Skeletal muscle satellite cell (primary cell): Measurements from ENCODE around the gene DUS3L. TPM values are rescaled to one million over a fixed set of nuclear protein-coding genes. Genes with fewer than 3 reads are reported as not detected.

Experiments used
- H3K27me3 ChIP-seq: 2 replicates; pipeline ENCODE4 v1.7.0; 2013; ENCODE audit warnings: low read length; ENCODE audit not compliant: control insufficient read depth, insufficient read depth
- H3K36me3 ChIP-seq: 2 replicates; pipeline ENCODE4 v1.7.0; 2013; ENCODE audit warnings: mild to moderate bottlenecking, control low read depth, low read length; ENCODE audit not compliant: insufficient read depth
- H3K4me1 ChIP-seq: 2 replicates; pipeline ENCODE4 v1.7.0; 2013; ENCODE audit warnings: low read length; ENCODE audit not compliant: control insufficient read depth, insufficient read depth
- H3K4me2 ChIP-seq: 2 replicates; pipeline ENCODE4 v1.7.0; 2013; ENCODE audit warnings: mild to moderate bottlenecking, low read length
- H3K4me3 ChIP-seq: 2 replicates; pipeline ENCODE4 v1.7.0; 2013; ENCODE audit warnings: low read length
- H3K9ac ChIP-seq: 2 replicates; pipeline ENCODE4 v1.7.0; 2013; ENCODE audit warnings: mild to moderate bottlenecking, low read depth, low read length, moderate library complexity
- H3K9me3 ChIP-seq: replicated peaks from 2 replicates; pipeline ENCODE4 v1.7.0; 2013; ENCODE audit warnings: mild to moderate bottlenecking, control low read depth, low read length
- total RNA-seq: library from RNA; depleted of rRNA; stranded (reverse); fragments of >200 nt; gene quantifications from 2 replicates; pipeline ENCODE4 v1.2.3, GENCODE V29; 2012; rRNA removed

The DUS3L gene
- total RNA-seq = 35.8 and 44.9 TPM in 2 replicates

GRCh38 chr19:5790559-5791520 is at the start of gene DUS3L:
Gene DUS3L, minus strand, starts transcription at chr19:5791163. Its CDS starts 22 bp downstream, at chr19:5791141.
- Histone ChIP-seq H3K27me3 (no peaks in the 10 kb centered on the region), H3K4me3 (peak within 1 kb of the TSS; percentile 86), H3K4me2 (peak within 1 kb of the TSS; percentile 88), H3K36me3 (peaks cover 36% of the 10 kb centered on the region), H3K4me1 (peaks cover 6% of the 10 kb centered on the region), H3K9ac (peak within 1 kb of the TSS; percentile 95), H3K9me3 (no peaks in the 10 kb centered on the region)

GRCh38 chr19:5839065-5840017 is 48.4 kb upstream of the DUS3L start, which contains the start of gene FUT6:
Gene FUT6, minus strand, starts transcription at chr19:5839702. Its CDS starts 7,135 bp downstream, at chr19:5832567.
- Histone ChIP-seq H3K36me3 (no peaks in the 10 kb centered on the region), H3K9ac (no peak within 1 kb of the TSS), H3K4me1 (no peaks in the 10 kb centered on the region), H3K27me3 (peaks cover 16% of the 10 kb centered on the region), H3K4me3 (no peak within 1 kb of the TSS), H3K9me3 (no peaks in the 10 kb centered on the region), H3K4me2 (no peak within 1 kb of the TSS)

GRCh38 chr19:5838353-5839064 is 47.5 kb upstream of the DUS3L start:
- no peak overlapping the region for H3K4me3 ChIP-seq
- no peaks in the 10 kb centered on the region for H3K4me1 ChIP-seq
- H3K27me3 ChIP-seq = peaks cover 20% of the 10 kb centered on the region
- no peak overlapping the region for H3K4me2 ChIP-seq
- H3K36me3 ChIP-seq = no peaks in the 10 kb centered on the region
- no peaks in the 10 kb centered on the region for H3K9me3 ChIP-seq
- no peak overlapping the region for H3K9ac ChIP-seq

GRCh38 chr19:5837761-5838352 is 46.9 kb upstream of the DUS3L start:
- H3K4me2 ChIP-seq = no peak overlapping the region
- no peaks in the 10 kb centered on the region for H3K9me3 ChIP-seq
- H3K27me3 ChIP-seq = peaks cover 22% of the 10 kb centered on the region
- no peaks in the 10 kb centered on the region for H3K36me3 ChIP-seq
- no peaks in the 10 kb centered on the region for H3K4me1 ChIP-seq
- H3K4me3 ChIP-seq = no peak overlapping the region
- H3K9ac ChIP-seq = no peak overlapping the region

- Histone ChIP-seq H3K4me1 (peaks cover 8% of the 10 kb centered on the region), H3K9ac (no peak overlapping the region), H3K4me2 (no peak overlapping the region), H3K9me3 (no peaks in the 10 kb centered on the region), H3K27me3 (peaks cover 40% of the 10 kb centered on the region), H3K4me3 (no peak overlapping the region), H3K36me3 (no peaks in the 10 kb centered on the region)
Observed at GRCh38 chr19:5832527-5833216, 41.7 kb upstream of the DUS3L start.

GRCh38 chr19:5832061-5832460 is 41.1 kb upstream of the DUS3L start:
- Histone ChIP-seq H3K9me3 (no peaks in the 10 kb centered on the region), H3K27me3 (peaks cover 44% of the 10 kb centered on the region), H3K36me3 (no peaks in the 10 kb centered on the region), H3K4me1 (peaks cover 8% of the 10 kb centered on the region), H3K9ac (no peak overlapping the region), H3K4me2 (no peak overlapping the region), H3K4me3 (no peak overlapping the region)

GRCh38 chr19:5831159-5831558 is 40.2 kb upstream of the DUS3L start:
- no peaks in the 10 kb centered on the region for H3K9me3 ChIP-seq
- H3K36me3 ChIP-seq = no peaks in the 10 kb centered on the region
- no peak overlapping the region for H3K4me2 ChIP-seq
- no peak overlapping the region for H3K4me3 ChIP-seq
- H3K9ac ChIP-seq = no peak overlapping the region
- peaks cover 8% of the 10 kb centered on the region for H3K4me1 ChIP-seq
- peaks cover 49% of the 10 kb centered on the region for H3K27me3 ChIP-seq

- no peak overlapping the region for H3K4me3 ChIP-seq
- H3K9ac ChIP-seq = no peak overlapping the region
Observed at GRCh38 chr19:5829567-5830310, 38.8 kb upstream of the DUS3L start.

GRCh38 chr19:5828661-5829566 is 38.0 kb upstream of the DUS3L start:
- no peaks in the 10 kb centered on the region for H3K9me3 ChIP-seq
- H3K9ac ChIP-seq = peak overlapping the region; percentile 76
- peak overlapping the region; percentile 72 for H3K4me3 ChIP-seq
- H3K4me2 ChIP-seq = peak overlapping the region; percentile 92
- peaks cover 41% of the 10 kb centered on the region for H3K27me3 ChIP-seq
- peaks cover 8% of the 10 kb centered on the region for H3K4me1 ChIP-seq
- H3K36me3 ChIP-seq = no peaks in the 10 kb centered on the region

More at GRCh38 chr19:5829567-5830310, 38.8 kb upstream of the DUS3L start:
- Histone ChIP-seq H3K4me2 (no peak overlapping the region), H3K9me3 (no peaks in the 10 kb centered on the region), H3K36me3 (no peaks in the 10 kb centered on the region), H3K4me1 (peaks cover 8% of the 10 kb centered on the region), H3K27me3 (peaks cover 45% of the 10 kb centered on the region)
